T-cell (primary cell): Measurements from ENCODE around the gene FEZF2. TPM values are rescaled to one million over a fixed set of nuclear protein-coding genes. Genes with fewer than 3 reads are reported as not detected.

Experiments
- ATAC-seq, 4 experiments: fragments of 200-7000 bp in 3 of 4; fragments of 150-1000 bp in 1 of 4; cut with Tn5 transposase; replicated peaks in 1 of 4; 1 replicate in 3 of 4; 2 replicates in 1 of 4; pipeline ENCODE4 v1.10.0; 2021; ENCODE audit warnings: moderate library complexity in 3 of 4, mild to moderate bottlenecking in 2 of 4, moderate number of reproducible peaks in 1 of 4
- CTCF ChIA-PET, 2 donors: fragments of 300-600 bp; sonication (Branson Sonifier 250); formaldehyde crosslinking; loops; one replicate each; lab custom pipeline; 2022; ENCODE audit warnings: antibody characterized with exemption in 2 of 2; lab: Charles Lee
- POLR2A ChIA-PET, 2 donors: fragments of 300-600 bp; sonication (Branson Sonifier 250); formaldehyde crosslinking; loops; one replicate each; lab custom pipeline; 2022; ENCODE audit warnings: antibody characterized with exemption in 2 of 2; lab: Charles Lee
- DNase-seq, 35 experiments: peaks; one replicate each; pipeline versions ENCODE4 v3.0.0 to v3.0.0-alpha.2; 2013 to 2023
- H3K27ac ChIP-seq: one replicate; pipeline ENCODE4 v1.5.1; 2013; ENCODE audit warnings: low read length
- H3K27me3 ChIP-seq, 2 experiments: replicated peaks in 1 of 2; 1 replicate in 1 of 2; 2 replicates in 1 of 2; pipeline versions ENCODE4 v1.6.1 to v1.7.0; 2013; ENCODE audit warnings: low read length in 1 of 2, mixed read lengths in 1 of 2; ENCODE audit not compliant: control insufficient read depth in 2 of 2, insufficient read depth in 2 of 2; ENCODE audit errors: extremely low read depth in 1 of 2
- H3K36me3 ChIP-seq, 2 donors: 1 replicate in 1 of 2; 2 replicates in 1 of 2; pipeline versions ENCODE4 v1.6.1 to v1.7.0; 2013; ENCODE audit warnings: low read length in 1 of 2; ENCODE audit not compliant: control insufficient read depth in 2 of 2, insufficient read depth in 1 of 2; ENCODE audit errors: extremely low read depth in 1 of 2
- H3K4me1 ChIP-seq, 2 experiments: 1 replicate in 1 of 2; 2 replicates in 1 of 2; pipeline versions ENCODE4 v1.6.1 to v1.7.0; 2013; ENCODE audit warnings: low read length in 2 of 2, mixed read lengths in 1 of 2; ENCODE audit not compliant: insufficient read depth in 2 of 2, control insufficient read depth in 1 of 2; ENCODE audit errors: extremely low read depth in 1 of 2
- H3K4me3 ChIP-seq, 2 donors: 1 replicate in 1 of 2; 2 replicates in 1 of 2; pipeline versions ENCODE4 v1.5.1 to v1.7.0; 2013; ENCODE audit warnings: mild to moderate bottlenecking in 2 of 2, low read length in 1 of 2, moderate library complexity in 1 of 2; ENCODE audit not compliant: control insufficient read depth in 1 of 2; ENCODE audit errors: extremely low read depth in 1 of 2
- H3K9me3 ChIP-seq: 2 replicates; pipeline ENCODE4 v1.7.0; 2013
- H3K27ac Mint-ChIP-seq, 2 donors: one replicate each; pipeline ENCODE4 v1.8.0; 2020 to 2021; ENCODE audit warnings: mild to moderate bottlenecking in 2 of 2, mixed read lengths in 2 of 2
- H3K27me3 Mint-ChIP-seq, 2 donors: one replicate each; pipeline ENCODE4 v1.8.0; 2021 to 2022; ENCODE audit warnings: mixed read lengths in 2 of 2
- H3K36me3 Mint-ChIP-seq: one replicate; pipeline ENCODE4 v1.8.0; 2021; ENCODE audit warnings: mixed read lengths
- H3K4me1 Mint-ChIP-seq, 3 donors: one replicate each; pipeline ENCODE4 v1.8.0; 2020 to 2022; ENCODE audit warnings: mixed read lengths in 3 of 3, mild to moderate bottlenecking in 1 of 3
- H3K4me3 Mint-ChIP-seq, 3 donors: one replicate each; pipeline ENCODE4 v1.8.0; 2020 to 2022; ENCODE audit warnings: mild to moderate bottlenecking in 3 of 3, mixed read lengths in 3 of 3, moderate library complexity in 3 of 3
- H3K9me3 Mint-ChIP-seq, 3 donors: one replicate each; pipeline ENCODE4 v1.8.0; 2020 to 2022; ENCODE audit warnings: mixed read lengths in 3 of 3
- WGBS: methylation state at CpG from one replicate; pipeline ENCODE4 v1.1.5; 2013; ENCODE audit warnings: missing lambda C conversion rate; ENCODE audit not compliant: insufficient coverage; 5-methylcytosine and 5-hydroxymethylcytosine counted together
- total RNA-seq, 35 experiments: library from RNA in 6 of 35; stranded (reverse) in 6 of 35; fragments of 120-200 nt in 1 of 35; gene quantifications; one replicate each; pipeline versions ENCODE4 v1.2.1 to v1.2.4 and lab custom pipeline; 2013 to 2026

FEZF2 gene
- total RNA-seq, 5 donors from 2014 or later (not counting 1 experiment from before 2014, with no cell fraction given) = not detected

- no peaks in the 10 kb centered on the region for H3K36me3 Mint-ChIP-seq
- DNase-seq = no peak
- peaks cover under 1 to 2% of the 10 kb centered on the region in 2 experiments for H3K27me3 ChIP-seq
- no peak for ATAC-seq
- no peaks in the 10 kb centered on the region for H3K4me1 Mint-ChIP-seq
- no peak overlapping the region for H3K4me3 Mint-ChIP-seq
- H3K36me3 ChIP-seq = no peaks in the 10 kb centered on the region
- CTCF ChIA-PET = no interaction called here
- H3K9me3 Mint-ChIP-seq = peaks cover 3 to 7% (median 3%) of the 10 kb centered on the region in 3 donors
- peaks cover 2 to 4% of the 10 kb centered on the region in 2 donors for H3K27me3 Mint-ChIP-seq
- no peak overlapping the region for H3K4me3 ChIP-seq
- H3K4me1 ChIP-seq = no peaks in the 10 kb centered on the region
- no CpG with 5 or more reads among the region's 3 CpGs for WGBS
- POLR2A ChIA-PET = no interaction called here
- no peaks in the 10 kb centered on the region for H3K9me3 ChIP-seq
- H3K27ac ChIP-seq = no peak overlapping the region
- H3K27ac Mint-ChIP-seq = no peak overlapping the region
Observed at GRCh38 chr3:62387251-62387650, 13.9 kb upstream of the FEZF2 start.

- DNase-seq = no peak
- ChIA-PET CTCF (no interaction called here), POLR2A (no interaction called here)
- Mint-ChIP-seq H3K27ac (no peak overlapping the region), H3K4me1 (peaks cover 0 to 5% (median 3%) of the 10 kb centered on the region in 3 donors), H3K27me3 (peaks cover 54 to 62% of the 10 kb centered on the region in 2 donors), H3K9me3 (peaks cover 0 to 4% (median 0%) of the 10 kb centered on the region in 3 donors), H3K36me3 (no peaks in the 10 kb centered on the region), H3K4me3 (no peak overlapping the region)
- no peaks in the 10 kb centered on the region for H3K9me3 ChIP-seq
- peaks cover 28 to 30% of the 10 kb centered on the region in 2 experiments for H3K27me3 ChIP-seq
- ATAC-seq = no peak
- no peak overlapping the region for H3K27ac ChIP-seq
- WGBS = 4% methylated on average over 14 of the region's 21 CpGs
- no peaks in the 10 kb centered on the region for H3K36me3 ChIP-seq
- no peaks in the 10 kb centered on the region for H3K4me1 ChIP-seq
- no peak overlapping the region for H3K4me3 ChIP-seq
Observed at GRCh38 chr3:62379321-62379798, 6.0 kb upstream of the FEZF2 start.

GRCh38 chr3:62378921-62379320, 5.6 kb upstream of the FEZF2 start:
- Histone ChIP-seq H3K36me3 (no peaks in the 10 kb centered on the region), H3K4me3 (no peak overlapping the region), H3K27ac (no peak overlapping the region), H3K9me3 (no peaks in the 10 kb centered on the region), H3K4me1 (no peaks in the 10 kb centered on the region), H3K27me3 (peaks cover 30 to 32% of the 10 kb centered on the region in 2 experiments)
- no peaks in the 10 kb centered on the region for H3K36me3 Mint-ChIP-seq
- H3K4me3 Mint-ChIP-seq = no peak overlapping the region
- H3K9me3 Mint-ChIP-seq = peaks cover 0 to 4% (median 0%) of the 10 kb centered on the region in 3 donors
- ChIA-PET CTCF (no interaction called here), POLR2A (no interaction called here)
- 5% methylated on average over 5 of the region's 14 CpGs for WGBS
- peaks cover 58 to 65% of the 10 kb centered on the region in 2 donors for H3K27me3 Mint-ChIP-seq
- DNase-seq (no peak), ATAC-seq (no peak)
- no peak overlapping the region for H3K27ac Mint-ChIP-seq
- peaks cover 3 to 10% (median 7%) of the 10 kb centered on the region in 3 donors for H3K4me1 Mint-ChIP-seq

- Histone ChIP-seq H3K27ac (no peak overlapping the region), H3K9me3 (no peaks in the 10 kb centered on the region), H3K4me1 (no peaks in the 10 kb centered on the region), H3K36me3 (no peaks in the 10 kb centered on the region), H3K4me3 (no peak overlapping the region), H3K27me3 (peaks cover 30 to 38% of the 10 kb centered on the region in 2 experiments)
- peaks cover 62 to 65% of the 10 kb centered on the region in 2 donors for H3K27me3 Mint-ChIP-seq
- no peak for ATAC-seq
- CTCF ChIA-PET = no interaction called here
- peaks cover 3 to 12% (median 7%) of the 10 kb centered on the region in 3 donors for H3K4me1 Mint-ChIP-seq
- H3K27ac Mint-ChIP-seq = no peak overlapping the region
- 10% methylated on average over 22 of the region's 29 CpGs for WGBS
- DNase-seq = no peak
- no peak overlapping the region for H3K4me3 Mint-ChIP-seq
- H3K36me3 Mint-ChIP-seq = no peaks in the 10 kb centered on the region
- POLR2A ChIA-PET = no interaction called here
- peaks cover 0 to 4% (median 0%) of the 10 kb centered on the region in 3 donors for H3K9me3 Mint-ChIP-seq
Observed at GRCh38 chr3:62378311-62378789, 5.0 kb upstream of the FEZF2 start.

GRCh38 chr3:62376906-62377877, 3.8 kb upstream of the FEZF2 start:
- Mint-ChIP-seq H3K4me1 (peaks cover 3 to 12% (median 7%) of the 10 kb centered on the region in 3 donors), H3K36me3 (no peaks in the 10 kb centered on the region), H3K4me3 (no peak overlapping the region), H3K27ac (no peak overlapping the region), H3K9me3 (peaks cover 0 to 4% (median 0%) of the 10 kb centered on the region in 3 donors), H3K27me3 (peaks cover 65 to 67% of the 10 kb centered on the region in 2 donors)
- Histone ChIP-seq H3K4me3 (no peak overlapping the region), H3K27me3 (peaks cover 29 to 47% of the 10 kb centered on the region in 2 experiments), H3K27ac (no peak overlapping the region), H3K4me1 (no peaks in the 10 kb centered on the region), H3K9me3 (no peaks in the 10 kb centered on the region), H3K36me3 (no peaks in the 10 kb centered on the region)
- ATAC-seq = no peak
- ChIA-PET POLR2A (interaction anchor here in 1 of 2 donors (0.6 kb wide), 1 partner anchor 27 kb away, joined by 3 read pairs; no protein-coding TSS in a partner anchor), CTCF (no interaction called here)
- 27% methylated on average over 59 of the region's 65 CpGs for WGBS
- DNase-seq = no peak

GRCh38 chr3:62376454-62376720, 3.0 kb upstream of the FEZF2 start:
- no peaks in the 10 kb centered on the region for H3K9me3 ChIP-seq
- H3K27me3 Mint-ChIP-seq = peaks cover 59 to 68% of the 10 kb centered on the region in 2 donors
- H3K4me1 Mint-ChIP-seq = peaks cover 3 to 12% (median 7%) of the 10 kb centered on the region in 3 donors
- H3K4me3 Mint-ChIP-seq = no peak overlapping the region
- H3K36me3 Mint-ChIP-seq = no peaks in the 10 kb centered on the region
- H3K9me3 Mint-ChIP-seq = no peaks in the 10 kb centered on the region
- no peak for ATAC-seq
- H3K4me3 ChIP-seq = no peak overlapping the region
- H3K4me1 ChIP-seq = no peaks in the 10 kb centered on the region
- no peaks in the 10 kb centered on the region for H3K36me3 ChIP-seq
- WGBS = no CpG with 5 or more reads among the region's 3 CpGs
- no peak overlapping the region for H3K27ac ChIP-seq
- ChIA-PET POLR2A (no interaction called here), CTCF (no interaction called here)
- DNase-seq = no peak
- peaks cover 21 to 55% of the 10 kb centered on the region in 2 experiments for H3K27me3 ChIP-seq
- H3K27ac Mint-ChIP-seq = no peak overlapping the region
